GM18508 (cell line): Measurements from ENCODE around the gene SOX1.

Source experiments
- ATAC-seq: cut with Tn5 transposase; IDR thresholded peaks from one replicate; pipeline ENCODE4 v1.9.1; 2021; ENCODE audit warnings: moderate number of reproducible peaks; ENCODE audit not compliant: insufficient read depth, unreplicated experiment

Gene SOX1

DNA sequence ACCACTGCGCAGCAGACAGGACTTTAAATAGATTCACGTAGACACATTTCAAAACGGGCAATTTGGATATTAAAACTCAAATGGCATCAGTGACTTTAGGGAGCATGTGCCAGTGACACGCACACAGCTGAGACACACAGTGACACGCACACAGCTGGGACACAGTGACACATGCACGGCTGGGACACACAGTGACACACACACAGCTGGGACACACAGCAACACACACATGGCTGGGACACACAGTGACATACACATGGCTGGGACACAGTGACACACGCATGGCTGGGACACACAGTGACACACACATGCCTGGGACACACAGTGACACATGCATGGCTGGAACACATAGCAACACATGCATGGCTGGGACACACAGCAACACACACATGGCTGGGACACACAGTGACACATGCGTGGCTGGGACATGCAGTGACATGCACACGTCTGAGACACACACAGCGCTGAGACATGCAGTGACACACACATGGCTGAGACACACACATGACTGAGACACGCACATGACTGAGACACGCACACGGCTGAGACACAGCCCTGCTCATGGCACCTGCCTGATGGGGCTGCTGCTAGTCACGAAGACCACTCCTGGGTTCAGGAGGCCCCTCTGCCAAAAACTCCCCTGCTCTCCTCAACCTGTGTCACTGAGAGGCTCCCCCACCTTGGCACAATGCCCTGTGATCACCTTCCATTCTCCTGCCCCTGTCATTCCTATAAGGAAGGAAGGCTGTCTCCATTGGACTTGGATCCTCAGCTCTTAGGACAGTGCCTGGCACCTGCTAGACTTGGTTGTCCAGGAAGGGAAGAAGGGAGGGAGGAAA is 52.5 kb downstream of the SOX1 start:
- ATAC-seq = no peak

DNA sequence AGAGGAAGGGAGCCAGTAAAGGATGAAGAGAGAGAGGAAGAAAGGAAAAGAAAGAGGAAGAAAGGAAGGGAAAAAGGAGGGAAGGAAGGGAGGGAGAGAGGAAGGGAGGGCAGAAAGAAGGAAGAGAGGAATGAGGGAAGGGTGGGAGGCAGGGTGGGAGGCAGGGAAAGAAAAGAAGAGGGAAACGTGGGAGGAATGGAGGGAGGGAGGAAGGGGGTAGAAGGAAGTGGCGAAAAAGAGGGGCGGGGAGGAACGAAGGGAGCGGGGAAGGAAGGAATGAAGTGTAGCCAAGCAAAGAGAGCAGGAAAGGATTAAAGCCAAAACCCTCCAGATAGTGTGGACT is 53.1 kb downstream of the SOX1 start:
- ATAC-seq = no peak
